B cell (primary cell): ENCODE measurements around the gene ZNF433. TPM values are rescaled to one million over a fixed set of nuclear protein-coding genes. Genes with fewer than 3 reads are reported as not detected.

Source experiments
- ATAC-seq: fragments of 200-7000 bp; cut with Tn5 transposase; one replicate; pipeline ENCODE4 v1.10.0; 2021; ENCODE audit warnings: low read depth, mild to moderate bottlenecking, moderate number of reproducible peaks, moderate library complexity
- CTCF ChIA-PET: fragments of 350-600 bp; sonication (Branson Sonifier 250); formaldehyde crosslinking; loops from one replicate; lab custom pipeline; 2021; ENCODE audit warnings: antibody characterized with exemption, inconsistent platforms; lab: Charles Lee
- POLR2A ChIA-PET: fragments of 350-600 bp; sonication (Branson Sonifier 250); formaldehyde crosslinking; loops from one replicate; lab custom pipeline; 2021; ENCODE audit warnings: antibody characterized with exemption; lab: Charles Lee
- DNase-seq: peaks from one replicate; pipeline ENCODE4 v3.0.0; 2013
- H2AFZ ChIP-seq: 2 replicates; pipeline ENCODE4 v1.6.1; 2012; ENCODE audit warnings: mild to moderate bottlenecking, low read depth, low read length; ENCODE audit not compliant: insufficient read depth, poor library complexity, severe bottlenecking
- H3K27ac ChIP-seq, 2 donors: 1 replicate in 1 of 2; 2 replicates in 1 of 2; pipeline ENCODE4 v1.5.1; 2012 to 2013; ENCODE audit warnings: low read length in 2 of 2, mild to moderate bottlenecking in 2 of 2, moderate library complexity in 1 of 2
- H3K27me3 ChIP-seq, 4 experiments: fragments of 200-600 bp in 1 of 4; sonication (generic) in 1 of 4; replicated peaks in 1 of 4; 1 replicate in 2 of 4; 2 replicates in 2 of 4; pipeline versions ENCODE4 v1.6.1 to v1.7.0; 2013 to 2016; ENCODE audit warnings: low read length in 3 of 4, mild to moderate bottlenecking in 2 of 4, mixed read lengths in 1 of 4, moderate library complexity in 1 of 4; ENCODE audit not compliant: insufficient read depth in 4 of 4, control insufficient read depth in 3 of 4; ENCODE audit errors: control extremely low read depth in 1 of 4
- H3K36me3 ChIP-seq, 2 experiments: replicated peaks in 1 of 2; 1 replicate in 1 of 2; 2 replicates in 1 of 2; pipeline versions ENCODE4 v1.6.1 to v1.7.1; 2013; ENCODE audit warnings: low read length in 1 of 2; ENCODE audit not compliant: insufficient read depth in 2 of 2, control insufficient read depth in 1 of 2; ENCODE audit errors: control extremely low read depth in 1 of 2, extremely low read depth in 1 of 2
- H3K4me1 ChIP-seq, 2 donors: fragments of 200-600 bp in 1 of 2; sonication (generic) in 1 of 2; 1 replicate in 1 of 2; 2 replicates in 1 of 2; pipeline versions ENCODE4 v1.5.1 to v1.6.1; 2013 to 2017; ENCODE audit warnings: low read length in 2 of 2; ENCODE audit not compliant: control insufficient read depth in 2 of 2, insufficient read depth in 2 of 2
- H3K4me2 ChIP-seq: replicated peaks from 2 replicates; pipeline ENCODE3; 2012; ENCODE audit warnings: mild to moderate bottlenecking, low read depth, low read length; ENCODE audit not compliant: poor library complexity, severe bottlenecking
- H3K4me3 ChIP-seq, 5 experiments: fragments of 200-600 bp in 1 of 5; sonication (generic) in 1 of 5; 1 replicate in 3 of 5; 2 replicates in 2 of 5; pipeline versions ENCODE4 v1.5.1 to v1.7.0; 2011 to 2016; ENCODE audit warnings: low read length in 4 of 5, mild to moderate bottlenecking in 4 of 5, low read depth in 2 of 5, control low read depth in 1 of 5, moderate library complexity in 1 of 5; ENCODE audit not compliant: insufficient read depth in 1 of 5; ENCODE audit errors: control extremely low read depth in 1 of 5, extremely low read depth in 1 of 5
- H3K79me2 ChIP-seq: fragments of 200-600 bp; sonication (generic); one replicate; pipeline ENCODE4 v1.6.0; 2016; ENCODE audit warnings: low read length; ENCODE audit not compliant: control insufficient read depth, insufficient read depth
- H3K9ac ChIP-seq: fragments of 200-600 bp; sonication (generic); 2 replicates; pipeline ENCODE4 v1.6.1; 2017; ENCODE audit warnings: mild to moderate bottlenecking, low read length, moderate library complexity
- H3K9me3 ChIP-seq, 3 donors: one replicate each; pipeline versions ENCODE4 v1.6.1 to v1.7.1; 2013; ENCODE audit warnings: low read length in 2 of 3; ENCODE audit not compliant: control insufficient read depth in 2 of 3, insufficient read depth in 1 of 3; ENCODE audit errors: control extremely low read depth in 1 of 3
- H4K20me1 ChIP-seq: 2 replicates; pipeline ENCODE4 v1.6.0; 2012; ENCODE audit warnings: mild to moderate bottlenecking, low read length; ENCODE audit not compliant: insufficient read depth, control insufficient read depth, poor library complexity, severe bottlenecking
- H3K27ac Mint-ChIP-seq: one replicate; pipeline ENCODE4 v1.8.0; 2021; ENCODE audit warnings: mixed read lengths
- H3K27me3 Mint-ChIP-seq: one replicate; pipeline ENCODE4 v1.8.0; 2021; ENCODE audit warnings: mixed read lengths
- H3K4me1 Mint-ChIP-seq: one replicate; pipeline ENCODE4 v1.8.0; 2021; ENCODE audit warnings: mixed read lengths
- H3K4me3 Mint-ChIP-seq: one replicate; pipeline ENCODE4 v1.8.0; 2021; ENCODE audit warnings: mixed read lengths
- H3K9me3 Mint-ChIP-seq: one replicate; pipeline ENCODE4 v1.8.0; 2022; ENCODE audit warnings: mixed read lengths; ENCODE audit not compliant: insufficient read depth
- CTCF ChIP-seq: fragments of 200-600 bp; IDR thresholded peaks from one replicate; pipeline ENCODE4 v1.8.0; 2022; ENCODE audit warnings: antibody characterized with exemption, mild to moderate bottlenecking
- EZH2 ChIP-seq: IDR thresholded peaks from 2 replicates; pipeline ENCODE4 v1.6.1; 2012; ENCODE audit warnings: borderline replicate concordance, low read depth, mild to moderate bottlenecking, moderate library complexity, low read length; ENCODE audit not compliant: insufficient read depth, poor library complexity, severe bottlenecking
- WGBS: methylation state at CpG from one replicate; pipeline ENCODE4 v1.1.5; 2013; ENCODE audit warnings: missing lambda C conversion rate; ENCODE audit not compliant: insufficient coverage; 5-methylcytosine and 5-hydroxymethylcytosine counted together
- intact Hi-C: fragments of 100-400 bp; cut with micrococcal nuclease; formaldehyde crosslinking; loops from one replicate; pipeline ENCODE4 v1.10.0; 2022
- polyA plus RNA-seq: library from polyadenylated mRNA; depleted of rRNA; stranded (reverse); fragments of >200 nt; gene quantifications from 2 replicates; pipeline ENCODE4 v1.2.3, GENCODE V29; 2012
- total RNA-seq, 2 donors: library from RNA; stranded (reverse); fragments of 120-200 nt in 1 of 2; gene quantifications; 1 replicate in 1 of 2; 2 replicates in 1 of 2; pipeline versions ENCODE4 v1.2.3 to v1.2.4, GENCODE V29; 2013 to 2022

ZNF433 gene
- total and polyA plus RNA-seq, 2 donors (not counting 1 experiment from before 2014, with no cell fraction given), result 1.3 to 7.3 TPM

- Histone ChIP-seq H2AFZ (peak overlapping the region; percentile 87), H3K4me3 (peak overlapping the region in 1 of 5 experiments; percentile 88), H3K79me2 (no peaks in the 10 kb centered on the region), H3K4me2 (peak overlapping the region; percentile 91), H3K9ac (no peak overlapping the region), H3K36me3 (no peaks in the 10 kb centered on the region), H3K27me3 (no peaks in the 10 kb centered on the region), H3K4me1 (peaks cover 3 to 13% of the 10 kb centered on the region in 2 donors), H3K27ac (no peak overlapping the region), H3K9me3 (peaks cover 0 to 3% (median 0%) of the 10 kb centered on the region in 3 donors), H4K20me1 (no peaks in the 10 kb centered on the region)
- ChIA-PET POLR2A (interaction anchor here (0.5 to 1.8 kb wide), 2 partner anchors 46 to 505 kb away, joined by 6 to 10 read pairs; no protein-coding TSS in a partner anchor), CTCF (interaction anchor here (0.6 to 1.9 kb wide), 6 partner anchors 14 to 1572 kb away, joined by 3 to 10 read pairs (median 4); partner anchors contain the start of gene ZNF20)
- Mint-ChIP-seq H3K27me3 (no peaks in the 10 kb centered on the region), H3K4me3 (peak overlapping the region; percentile 74), H3K4me1 (peaks cover 19% of the 10 kb centered on the region), H3K9me3 (no peaks in the 10 kb centered on the region), H3K27ac (peak overlapping the region; percentile 54)
- intact Hi-C loops, result loop anchor here (2.0 kb wide), 1 partner anchor 70 kb away; the partner anchor contains the start of gene ZNF763
- ATAC-seq (no peak), DNase-seq (no peak)
- WGBS, result 60% methylated on average over 4 of the region's 8 CpGs
- TF ChIP-seq CTCF, result no peak
- TF ChIP-seq EZH2, result no peak
These were observed 859 bp downstream of the ZNF433 start for GRCh38 chr19:12034620-12035019.

- no peaks in the 10 kb centered on the region for H3K27me3 ChIP-seq
- no peaks in the 10 kb centered on the region for H3K36me3 ChIP-seq
- no peak overlapping the region for H3K4me2 ChIP-seq
- H3K9ac ChIP-seq, result no peak overlapping the region
- Mint-ChIP-seq H3K4me3 (peak overlapping the region; percentile 74), H3K27me3 (no peaks in the 10 kb centered on the region), H3K4me1 (peaks cover 19% of the 10 kb centered on the region), H3K27ac (peak overlapping the region; percentile 54), H3K9me3 (no peaks in the 10 kb centered on the region)
- WGBS, result 100% methylated on average over 1 of the region's 2 CpGs
- H3K4me1 ChIP-seq, result peaks cover 3 to 13% of the 10 kb centered on the region in 2 donors
- H2AFZ ChIP-seq, result no peak overlapping the region
- H3K9me3 ChIP-seq, result peaks cover 0 to 4% (median 1%) of the 10 kb centered on the region in 3 donors
- no peak overlapping the region for H3K27ac ChIP-seq
- H4K20me1 ChIP-seq, result no peaks in the 10 kb centered on the region
- intact Hi-C loops, result loop anchor here (2.0 kb wide), 1 partner anchor 69 kb away; the partner anchor contains the start of gene ZNF763
- no peaks in the 10 kb centered on the region for H3K79me2 ChIP-seq
- ATAC-seq (no peak), DNase-seq (no peak)
- no peak overlapping the region for H3K4me3 ChIP-seq
- POLR2A ChIA-PET, result no interaction called here
- CTCF ChIA-PET, result interaction anchor here (0.6 to 1.3 kb wide), 4 partner anchors 14 to 1572 kb away, joined by 3 to 4 read pairs (median 3); partner anchors contain the start of gene ZNF20
- TF ChIP-seq EZH2 (no peak), CTCF (no peak)
These were observed 1.3 kb downstream of the ZNF433 start for GRCh38 chr19:12034198-12034597.
